Prostate gland (tissue), 2 donors: ENCODE measurements around the gene TMEM87A. TPM values are rescaled to one million over a fixed set of nuclear protein-coding genes. Genes with fewer than 3 reads are reported as not detected.

Experiments
- DNase-seq: peaks from one replicate; pipeline ENCODE4 v3.0.0-alpha.2; 2019; ENCODE audit warnings: low spot score
- H3K27ac ChIP-seq, 2 donors: fragments of 200-600 bp; sonication (generic); 2 replicates each; pipeline ENCODE4 v1.5.1; 2017 to 2019
- H3K27me3 ChIP-seq: fragments of 200-600 bp; sonication (generic); replicated peaks from 2 replicates; pipeline ENCODE4 v1.5.1; 2019; ENCODE audit not compliant: insufficient read depth
- H3K36me3 ChIP-seq, 2 donors: fragments of 200-600 bp; sonication (generic); 1 replicate in 1 of 2; 2 replicates in 1 of 2; pipeline versions ENCODE4 v1.5.1 to v1.8.1; 2017 to 2019
- H3K4me1 ChIP-seq: fragments of 200-600 bp; sonication (generic); replicated peaks from 2 replicates; pipeline ENCODE4 v1.5.1; 2019
- H3K4me3 ChIP-seq, 2 donors: fragments of 200-600 bp; sonication (generic); 2 replicates each; pipeline ENCODE4 v1.5.1; 2017 to 2019
- H3K9me3 ChIP-seq: fragments of 200-600 bp; sonication (generic); 2 replicates; pipeline ENCODE4 v1.5.1; 2017
- POLR2A ChIP-seq: fragments of 450-650 bp; IDR thresholded peaks from one replicate; pipeline ENCODE4 v1.6.1; 2016; ENCODE audit warnings: antibody characterized with exemption, mild to moderate bottlenecking
- POLR2AphosphoS5 ChIP-seq: sonication (generic); formaldehyde crosslinking; IDR thresholded peaks from one replicate; pipeline ENCODE4 v1.6.1; 2017; ENCODE audit warnings: antibody characterized with exemption
- WGBS: methylation state at CpG from one replicate; pipeline ENCODE4 v1.1.5; 2018; 5-methylcytosine and 5-hydroxymethylcytosine counted together
- intact Hi-C: fragments of 100-400 bp; cut with DNase I; formaldehyde crosslinking; loops from one replicate; pipeline ENCODE4 v1.14.2; 2022
- total RNA-seq, 2 donors: library from RNA; depleted of rRNA; stranded (reverse); fragments of >200 nt; gene quantifications; one replicate each; pipeline ENCODE4 v1.1.0, GENCODE V29; 2016
- TF ChIP-seq, protein P1 (sequence below), 4 experiments: fragments of 200-600 bp in 2 of 4; fragments of 450-650 bp in 2 of 4; sonication (generic) in 2 of 4; IDR thresholded peaks; 1 replicate in 3 of 4; 2 replicates in 1 of 4; pipeline ENCODE4 v1.5.1; 2016 to 2019; ENCODE audit warnings: antibody characterized with exemption in 4 of 4, mild to moderate bottlenecking in 2 of 4, moderate library complexity in 2 of 4

The TMEM87A gene
- total RNA-seq, 2 donors from 2014 or later: 88.6 to 130 TPM

DNA sequence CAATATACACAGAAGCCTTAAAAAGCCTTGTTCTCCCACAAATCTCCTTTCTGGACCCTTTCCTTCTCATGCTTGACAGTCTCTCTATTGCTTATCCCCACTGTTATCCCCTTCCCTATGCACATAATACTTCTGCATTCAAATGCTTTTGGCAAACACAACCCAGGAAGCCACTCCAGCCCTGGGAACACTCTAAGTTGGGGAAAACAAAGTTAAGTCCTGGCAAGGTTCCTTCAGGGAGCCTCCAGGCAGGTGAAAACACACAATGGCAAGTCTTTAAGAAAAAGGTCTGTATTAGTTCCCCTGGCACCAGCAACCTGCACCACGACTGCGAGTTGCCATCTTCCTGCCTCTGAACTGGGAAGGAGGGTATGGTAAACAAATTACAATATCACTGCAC lies 19.9 kb downstream of the TMEM87A start:
- H3K27ac ChIP-seq: no peak overlapping the region
- no peaks in the 10 kb centered on the region for H3K27me3 ChIP-seq
- no peak overlapping the region for H3K4me3 ChIP-seq
- intact Hi-C loops: no loop called here
- H3K4me1 ChIP-seq: no peaks in the 10 kb centered on the region
- H3K9me3 ChIP-seq: no peaks in the 10 kb centered on the region
- TF ChIP-seq, protein P1, sequence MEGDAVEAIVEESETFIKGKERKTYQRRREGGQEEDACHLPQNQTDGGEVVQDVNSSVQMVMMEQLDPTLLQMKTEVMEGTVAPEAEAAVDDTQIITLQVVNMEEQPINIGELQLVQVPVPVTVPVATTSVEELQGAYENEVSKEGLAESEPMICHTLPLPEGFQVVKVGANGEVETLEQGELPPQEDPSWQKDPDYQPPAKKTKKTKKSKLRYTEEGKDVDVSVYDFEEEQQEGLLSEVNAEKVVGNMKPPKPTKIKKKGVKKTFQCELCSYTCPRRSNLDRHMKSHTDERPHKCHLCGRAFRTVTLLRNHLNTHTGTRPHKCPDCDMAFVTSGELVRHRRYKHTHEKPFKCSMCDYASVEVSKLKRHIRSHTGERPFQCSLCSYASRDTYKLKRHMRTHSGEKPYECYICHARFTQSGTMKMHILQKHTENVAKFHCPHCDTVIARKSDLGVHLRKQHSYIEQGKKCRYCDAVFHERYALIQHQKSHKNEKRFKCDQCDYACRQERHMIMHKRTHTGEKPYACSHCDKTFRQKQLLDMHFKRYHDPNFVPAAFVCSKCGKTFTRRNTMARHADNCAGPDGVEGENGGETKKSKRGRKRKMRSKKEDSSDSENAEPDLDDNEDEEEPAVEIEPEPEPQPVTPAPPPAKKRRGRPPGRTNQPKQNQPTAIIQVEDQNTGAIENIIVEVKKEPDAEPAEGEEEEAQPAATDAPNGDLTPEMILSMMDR (IDR thresholded peaks at IDR 0.05): no peak
- TF ChIP-seq POLR2A (no peak), POLR2AphosphoS5 (no peak)
- DNase-seq: no peak
- WGBS: 69% methylated on average over 2 of the region's 2 CpGs
- no peaks in the 10 kb centered on the region for H3K36me3 ChIP-seq

DNA sequence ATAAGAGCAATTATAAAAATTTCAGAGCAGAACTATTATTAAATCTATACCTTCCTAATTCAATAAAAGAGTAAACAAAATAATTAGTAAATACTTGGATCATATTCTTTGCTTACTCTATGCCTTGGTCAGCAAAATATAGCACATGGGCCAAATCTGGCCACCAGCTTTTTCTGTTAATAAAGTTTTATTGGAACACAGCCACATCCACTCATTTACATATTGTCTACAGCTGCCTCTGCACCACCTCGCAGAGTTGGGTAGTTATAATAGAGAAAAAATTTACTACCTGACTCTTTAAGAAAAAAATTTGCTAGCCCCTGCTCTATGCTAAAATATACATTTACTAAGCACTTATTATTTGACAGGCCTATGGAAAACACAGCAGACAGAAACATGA lies 32.4 kb downstream of the TMEM87A start:
- Histone ChIP-seq H3K4me3 (no peak overlapping the region), H3K36me3 (no peaks in the 10 kb centered on the region), H3K9me3 (no peaks in the 10 kb centered on the region), H3K27me3 (no peaks in the 10 kb centered on the region), H3K4me1 (no peaks in the 10 kb centered on the region), H3K27ac (no peak overlapping the region)
- no peak for DNase-seq
- TF ChIP-seq POLR2A (no peak), POLR2AphosphoS5 (no peak)
- TF ChIP-seq, protein P1 (IDR thresholded peaks at IDR 0.05): no peak
- intact Hi-C loops: no loop called here
- 92% methylated on average over 1 of the region's 1 CpG for WGBS

DNA sequence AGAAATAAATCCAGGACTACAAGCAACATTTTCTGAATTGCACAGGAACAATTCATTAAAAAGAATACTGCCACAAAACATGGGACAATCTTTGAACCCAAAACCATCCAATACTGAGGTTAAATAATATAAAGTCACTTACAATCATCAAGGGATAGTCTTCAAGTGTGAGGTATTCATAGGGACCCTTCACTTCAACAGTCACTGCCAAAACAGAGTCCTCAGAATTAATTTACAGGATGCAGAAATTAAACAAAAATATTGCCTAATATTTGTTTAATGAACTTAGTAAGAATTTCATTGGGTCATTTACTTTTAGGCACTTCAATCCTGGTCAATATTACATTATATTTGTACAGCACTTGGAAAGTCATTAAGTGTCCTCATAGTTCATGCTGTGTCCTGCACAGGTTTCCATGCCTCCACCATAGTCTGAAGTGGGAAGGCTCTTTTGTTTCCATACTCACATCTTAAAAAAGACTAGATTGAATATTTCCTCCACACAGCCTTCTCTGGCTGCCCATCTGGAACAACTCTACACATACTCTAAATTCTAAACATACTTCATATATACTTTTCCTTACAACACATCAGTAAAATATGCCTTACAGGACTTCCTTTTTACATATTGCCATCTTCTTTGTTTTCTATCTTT lies 33.6 kb downstream of the TMEM87A start:
- Histone ChIP-seq H3K4me3 (no peak overlapping the region), H3K4me1 (no peaks in the 10 kb centered on the region), H3K36me3 (no peaks in the 10 kb centered on the region), H3K27ac (no peak overlapping the region), H3K9me3 (no peaks in the 10 kb centered on the region), H3K27me3 (no peaks in the 10 kb centered on the region)
- TF ChIP-seq POLR2A: no peak
- TF ChIP-seq, protein P1 (IDR thresholded peaks at IDR 0.05): no peak
- TF ChIP-seq POLR2AphosphoS5: no peak
- intact Hi-C loops: no loop called here
- DNase-seq: no peak

DNA sequence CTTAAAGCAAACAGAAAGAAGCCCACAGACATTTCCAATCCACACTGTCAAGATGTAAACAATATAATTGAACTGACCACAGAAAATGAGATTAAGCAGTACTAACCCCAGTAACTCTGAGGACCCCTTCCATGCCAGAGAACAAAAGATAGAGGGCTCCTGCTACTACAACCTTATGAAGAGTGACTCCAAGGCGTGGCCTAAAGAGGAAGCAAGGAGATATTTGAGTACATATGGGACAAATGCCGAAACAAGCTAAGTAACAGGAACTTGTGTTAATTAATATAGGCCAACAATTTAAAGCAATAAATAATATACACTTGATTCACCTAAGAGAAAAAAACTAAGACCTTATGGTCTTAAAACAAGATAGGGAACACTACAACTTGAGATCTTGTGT lies 40.1 kb downstream of the TMEM87A start:
- DNase-seq: no peak
- intact Hi-C loops: no loop called here
- Histone ChIP-seq H3K27ac (no peak overlapping the region), H3K4me3 (no peak overlapping the region), H3K36me3 (peaks cover 0 to 4% of the 10 kb centered on the region in 2 donors), H3K27me3 (no peaks in the 10 kb centered on the region), H3K4me1 (no peaks in the 10 kb centered on the region), H3K9me3 (no peaks in the 10 kb centered on the region)
- 85% methylated on average over 2 of the region's 2 CpGs for WGBS
- TF ChIP-seq, protein P1 (IDR thresholded peaks at IDR 0.05): no peak
- no peak for TF ChIP-seq POLR2A
- TF ChIP-seq POLR2AphosphoS5: no peak

DNA sequence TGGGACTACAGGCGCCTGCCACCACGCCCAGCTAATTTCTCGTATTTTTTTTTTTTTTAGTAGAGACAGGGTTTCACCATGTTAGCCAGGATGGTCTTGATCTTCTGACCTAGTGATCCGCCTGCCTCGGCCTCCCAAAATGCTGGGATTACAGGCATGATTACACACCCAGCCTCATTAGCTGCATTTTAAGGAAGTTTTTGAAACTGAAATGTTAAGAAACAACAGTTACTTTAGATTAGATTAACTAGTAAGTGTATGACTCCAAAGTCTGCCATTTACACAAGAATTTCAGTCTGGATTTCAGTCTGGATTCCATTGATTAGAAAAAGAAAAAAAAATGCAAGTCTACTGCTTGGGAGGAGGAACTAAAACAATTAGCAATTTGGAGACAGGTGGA lies 40.6 kb downstream of the TMEM87A start:
- Histone ChIP-seq H3K4me3 (no peak overlapping the region), H3K36me3 (peaks cover 0 to 4% of the 10 kb centered on the region in 2 donors)

More for the DNA sequence above, 40.6 kb downstream of the TMEM87A start:
- 78% methylated on average over 5 of the region's 5 CpGs for WGBS
- H3K4me1 ChIP-seq: peaks cover under 1% of the 10 kb centered on the region
- DNase-seq: no peak
- H3K27ac ChIP-seq: no peak overlapping the region
- intact Hi-C loops: no loop called here
- H3K27me3 ChIP-seq: no peaks in the 10 kb centered on the region
- no peaks in the 10 kb centered on the region for H3K9me3 ChIP-seq
- TF ChIP-seq POLR2AphosphoS5 (no peak), POLR2A (no peak)
- TF ChIP-seq, protein P1 (IDR thresholded peaks at IDR 0.05): no peak
